Endothelial cell (in vitro differentiated cells): ENCODE data around the gene WAC. TPM values are rescaled to one million over a fixed set of nuclear protein-coding genes. Genes with fewer than 3 reads are reported as not detected.
A peak's percentile ranks its signal among the peaks of the same experiment; 100 is the strongest.

ENCODE experiments used
- DNase-seq: peaks from one replicate; pipeline ENCODE4 v3.0.0; 2021; ENCODE audit warnings: low spot score
- H3K27ac Mint-ChIP-seq: one replicate; pipeline ENCODE4 v1.8.0; 2021; ENCODE audit warnings: mixed read lengths, inconsistent platforms; ENCODE audit not compliant: unreplicated experiment
- H3K27me3 Mint-ChIP-seq: one replicate; pipeline ENCODE4 v1.8.0; 2021; ENCODE audit warnings: mild to moderate bottlenecking, moderate library complexity, mixed read lengths, inconsistent platforms; ENCODE audit not compliant: unreplicated experiment
- H3K36me3 Mint-ChIP-seq: one replicate; pipeline ENCODE4 v1.8.0; 2021; ENCODE audit warnings: mild to moderate bottlenecking, low read depth, mixed read lengths, inconsistent platforms; ENCODE audit not compliant: unreplicated experiment
- H3K4me1 Mint-ChIP-seq: one replicate; pipeline ENCODE4 v1.8.0; 2021; ENCODE audit warnings: mild to moderate bottlenecking, mixed read lengths, inconsistent platforms; ENCODE audit not compliant: unreplicated experiment
- H3K4me3 Mint-ChIP-seq: one replicate; pipeline ENCODE4 v1.8.0; 2021; ENCODE audit warnings: mild to moderate bottlenecking, mixed read lengths, inconsistent platforms; ENCODE audit not compliant: unreplicated experiment
- H3K9me3 Mint-ChIP-seq: one replicate; pipeline ENCODE4 v1.8.0; 2021; ENCODE audit warnings: mixed read lengths, inconsistent platforms; ENCODE audit not compliant: unreplicated experiment
- total RNA-seq: library from RNA; stranded (reverse); fragmentation: NEBNext Ultra II Directional; extraction: Animal tissue kit (Norgen Biotek cat#: 25700); gene quantifications from one replicate; pipeline ENCODE4 v1.2.1, GENCODE V29; 2021; ENCODE audit not compliant: unreplicated experiment
- TF ChIP-seq, protein P1 (sequence below): fragments of 200-600 bp; sonication (generic); IDR thresholded peaks from one replicate; pipeline ENCODE4 v1.5.0; 2021; ENCODE audit warnings: antibody characterized with exemption; ENCODE audit not compliant: unreplicated experiment

The WAC gene
- total RNA-seq, 1 donor from 2014 or later, result 122 TPM

- H3K36me3 Mint-ChIP-seq, result peaks cover 10% of the 10 kb centered on the region
- no peak overlapping the region for H3K27ac Mint-ChIP-seq
- no peaks in the 10 kb centered on the region for H3K27me3 Mint-ChIP-seq
- H3K9me3 Mint-ChIP-seq, result no peaks in the 10 kb centered on the region
- TF ChIP-seq, protein P1, sequence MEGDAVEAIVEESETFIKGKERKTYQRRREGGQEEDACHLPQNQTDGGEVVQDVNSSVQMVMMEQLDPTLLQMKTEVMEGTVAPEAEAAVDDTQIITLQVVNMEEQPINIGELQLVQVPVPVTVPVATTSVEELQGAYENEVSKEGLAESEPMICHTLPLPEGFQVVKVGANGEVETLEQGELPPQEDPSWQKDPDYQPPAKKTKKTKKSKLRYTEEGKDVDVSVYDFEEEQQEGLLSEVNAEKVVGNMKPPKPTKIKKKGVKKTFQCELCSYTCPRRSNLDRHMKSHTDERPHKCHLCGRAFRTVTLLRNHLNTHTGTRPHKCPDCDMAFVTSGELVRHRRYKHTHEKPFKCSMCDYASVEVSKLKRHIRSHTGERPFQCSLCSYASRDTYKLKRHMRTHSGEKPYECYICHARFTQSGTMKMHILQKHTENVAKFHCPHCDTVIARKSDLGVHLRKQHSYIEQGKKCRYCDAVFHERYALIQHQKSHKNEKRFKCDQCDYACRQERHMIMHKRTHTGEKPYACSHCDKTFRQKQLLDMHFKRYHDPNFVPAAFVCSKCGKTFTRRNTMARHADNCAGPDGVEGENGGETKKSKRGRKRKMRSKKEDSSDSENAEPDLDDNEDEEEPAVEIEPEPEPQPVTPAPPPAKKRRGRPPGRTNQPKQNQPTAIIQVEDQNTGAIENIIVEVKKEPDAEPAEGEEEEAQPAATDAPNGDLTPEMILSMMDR, result no peak
- H3K4me1 Mint-ChIP-seq, result peaks cover 5% of the 10 kb centered on the region
- no peak overlapping the region for H3K4me3 Mint-ChIP-seq
- DNase-seq, result no peak
These were observed 86.5 kb downstream of the WAC start for GRCh38 chr10:28619455-28619854.

GRCh38 chr10:28620251-28620650, 87.3 kb downstream of the WAC start:
- Mint-ChIP-seq H3K9me3 (no peaks in the 10 kb centered on the region), H3K27me3 (no peaks in the 10 kb centered on the region), H3K36me3 (peaks cover 9% of the 10 kb centered on the region), H3K27ac (no peak overlapping the region), H3K4me1 (peaks cover 5% of the 10 kb centered on the region), H3K4me3 (no peak overlapping the region)
- DNase-seq, result no peak
- TF ChIP-seq, protein P1, result no peak

GRCh38 chr10:28623483-28623882, 90.6 kb downstream of the WAC start:
- DNase-seq, result no peak
- Mint-ChIP-seq H3K4me3 (peak overlapping the region; percentile 39), H3K27me3 (no peaks in the 10 kb centered on the region), H3K27ac (peak overlapping the region; percentile 9), H3K4me1 (peaks cover 24% of the 10 kb centered on the region), H3K9me3 (no peaks in the 10 kb centered on the region), H3K36me3 (peaks cover 4% of the 10 kb centered on the region)
- TF ChIP-seq, protein P1, result no peak

DNA sequence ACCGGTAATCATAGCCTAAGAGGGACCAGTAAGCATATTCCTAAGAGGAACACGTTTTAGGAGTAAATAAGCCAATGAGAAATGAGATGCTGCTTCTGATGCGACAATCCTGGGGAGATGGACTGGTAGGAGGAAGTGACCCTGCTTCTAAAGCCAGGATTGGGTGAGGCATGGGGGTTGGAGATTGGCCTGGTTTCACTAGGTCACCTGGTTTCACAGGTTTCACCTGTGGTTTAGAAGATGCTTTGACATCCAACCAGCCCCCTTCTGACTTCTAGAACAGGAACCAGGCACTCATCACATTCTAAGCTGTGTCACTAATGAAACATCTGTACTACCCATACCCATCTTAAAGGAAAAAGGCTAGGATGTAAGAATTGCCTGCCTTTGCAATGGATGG, 91.4 kb downstream of the WAC start:
- peaks cover 4% of the 10 kb centered on the region for H3K36me3 Mint-ChIP-seq
- no peak for DNase-seq
- TF ChIP-seq, protein P1, result no peak
- H3K4me3 Mint-ChIP-seq, result no peak overlapping the region
- H3K9me3 Mint-ChIP-seq, result no peaks in the 10 kb centered on the region
- no peak overlapping the region for H3K27ac Mint-ChIP-seq
- no peaks in the 10 kb centered on the region for H3K27me3 Mint-ChIP-seq
- peaks cover 24% of the 10 kb centered on the region for H3K4me1 Mint-ChIP-seq

DNA sequence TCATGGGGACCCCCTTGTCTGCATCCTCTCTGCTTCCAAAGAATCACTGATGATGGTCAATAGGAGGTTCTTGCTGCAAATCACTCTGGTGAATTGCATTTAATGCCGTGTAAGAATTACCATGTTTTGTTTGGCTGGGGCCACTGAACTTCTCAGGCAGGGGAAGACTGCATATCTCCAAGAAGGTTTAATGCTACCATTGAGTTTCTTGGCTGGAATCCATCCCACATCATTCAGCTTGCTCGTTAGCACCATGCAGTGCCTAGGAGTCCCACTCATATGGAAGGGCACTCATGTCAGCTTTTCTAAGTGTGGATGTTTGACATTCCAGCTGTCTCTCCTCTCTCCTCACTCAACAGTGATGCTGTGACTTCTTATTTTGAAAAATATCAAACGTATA, 94.2 kb downstream of the WAC start:
- TF ChIP-seq, protein P1, result no peak
- Mint-ChIP-seq H3K27me3 (no peaks in the 10 kb centered on the region), H3K4me1 (peaks cover 19% of the 10 kb centered on the region), H3K27ac (no peak overlapping the region), H3K9me3 (no peaks in the 10 kb centered on the region), H3K4me3 (no peak overlapping the region), H3K36me3 (peaks cover 4% of the 10 kb centered on the region)
- no peak for DNase-seq
